Stimulated activated naive B cell treated with anti-CD40 and anti-IgM and Interleukin-4, amounts not matched to agents 10 μg/mL and 1 μg/mL and 100 μg/mL, for 72 hours (primary cell): ENCODE results near the gene PHACTR3.
A peak's percentile ranks its signal among the peaks of the same experiment; 100 is the strongest.
"Not testable (repeated sequence)": the region's sequence is repeated elsewhere in the genome, so short reads cannot be mapped to it uniquely, and the experiment has no call there.

Experiments
- ATAC-seq, 2 donors: fragments of 150-1000 bp; cut with Tn5 transposase; replicated peaks; 2 replicates each; pipeline ENCODE4 v1.10.0; 2021; ENCODE audit warnings: moderate library complexity in 1 of 2
- DNase-seq: peaks from one replicate; pipeline ENCODE4 v3.0.0; 2021
- H3K27ac Mint-ChIP-seq: one replicate; pipeline ENCODE4 v1.8.0; 2022; ENCODE audit warnings: mild to moderate bottlenecking, mixed read lengths
- H3K27me3 Mint-ChIP-seq, 2 donors: one replicate each; pipeline ENCODE4 v1.8.0; 2022; ENCODE audit warnings: mixed read lengths in 2 of 2
- H3K36me3 Mint-ChIP-seq, 2 donors: one replicate each; pipeline ENCODE4 v1.8.0; 2022; ENCODE audit warnings: mixed read lengths in 2 of 2, mild to moderate bottlenecking in 1 of 2
- H3K4me1 Mint-ChIP-seq, 2 donors: one replicate each; pipeline ENCODE4 v1.8.0; 2022; ENCODE audit warnings: mixed read lengths in 2 of 2, mild to moderate bottlenecking in 1 of 2
- H3K4me3 Mint-ChIP-seq, 2 donors: one replicate each; pipeline ENCODE4 v1.8.0; 2022; ENCODE audit warnings: mild to moderate bottlenecking in 2 of 2, mixed read lengths in 2 of 2, moderate library complexity in 1 of 2
- H3K9me3 Mint-ChIP-seq, 2 donors: one replicate each; pipeline ENCODE4 v1.8.0; 2022; ENCODE audit warnings: mixed read lengths in 2 of 2, mild to moderate bottlenecking in 1 of 2

Gene PHACTR3

DNA sequence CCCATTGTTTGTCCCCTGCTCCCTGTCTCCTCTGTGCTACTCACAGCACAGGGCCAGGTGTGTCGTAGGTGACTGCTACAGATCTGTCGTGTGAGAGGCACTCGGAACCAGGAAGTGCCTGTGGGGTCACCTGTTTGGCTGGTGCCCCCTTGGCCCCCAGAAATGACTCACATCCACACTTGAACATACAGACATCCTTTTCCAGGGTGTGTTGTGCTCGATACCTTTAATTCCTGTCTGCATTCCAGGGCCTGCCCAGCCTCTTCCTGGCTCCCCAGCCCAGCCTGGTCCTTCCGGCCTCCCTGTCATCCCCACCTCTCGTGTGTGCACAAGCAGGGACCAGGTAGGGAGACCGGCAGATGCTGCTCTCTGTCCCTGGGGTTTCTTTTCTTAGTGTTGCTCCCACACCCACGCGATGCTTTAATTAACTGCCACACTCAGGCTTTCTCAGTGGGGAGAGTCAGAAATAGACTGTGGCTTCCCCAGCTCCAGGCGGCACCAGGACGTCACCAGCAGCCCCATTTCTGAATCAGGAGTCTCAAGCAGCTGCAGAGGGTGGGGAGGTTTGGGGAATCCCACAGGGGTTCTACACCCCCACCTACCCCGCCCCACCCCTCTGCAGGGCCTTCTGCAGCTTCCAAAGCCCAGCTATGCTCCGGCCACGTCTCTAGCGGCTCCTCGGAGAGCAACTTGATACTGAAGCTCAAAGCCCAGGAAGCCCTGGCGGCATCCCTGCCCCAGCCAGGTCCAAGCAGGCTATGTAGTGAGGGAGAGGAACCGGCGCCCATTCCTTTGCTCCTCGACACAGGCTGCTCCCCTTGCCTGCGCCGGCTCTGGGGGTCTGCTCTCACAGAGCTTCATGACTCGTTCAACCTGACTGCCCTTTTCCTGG lies 226.9 kb downstream of the PHACTR3 start:
- Mint-ChIP-seq H3K27me3 (peaks cover 33 to 43% of the 10 kb centered on the region in 2 donors), H3K36me3 (no peaks in the 10 kb centered on the region), H3K9me3 (peaks cover 0 to 2% of the 10 kb centered on the region in 2 donors), H3K4me1 (peaks cover 0 to 4% of the 10 kb centered on the region in 2 donors), H3K27ac (no peak overlapping the region), H3K4me3 (no peak overlapping the region)
- DNase-seq (no peak), ATAC-seq (no peak)

DNA sequence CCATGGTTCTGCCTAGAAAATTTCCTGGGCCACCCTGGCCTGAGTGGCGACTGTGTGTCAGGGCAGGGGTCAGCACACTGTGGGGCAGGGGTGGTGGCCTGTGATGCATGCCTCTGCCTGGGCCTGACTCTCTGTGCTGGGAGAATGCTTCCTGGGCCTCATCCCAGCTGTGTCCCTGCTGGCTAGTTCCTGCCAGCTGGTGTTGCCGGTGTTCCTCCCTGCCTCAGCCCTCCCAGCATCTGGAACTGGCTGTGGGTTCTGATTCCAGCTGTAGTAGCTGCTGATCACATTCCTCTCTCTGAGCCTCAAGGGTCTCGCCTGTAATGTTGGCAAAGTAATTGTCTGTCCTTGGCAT lies 227.6 kb downstream of the PHACTR3 start:
- H3K4me3 Mint-ChIP-seq = no peak overlapping the region
- H3K27ac Mint-ChIP-seq = no peak overlapping the region
- ATAC-seq (no peak), DNase-seq (no peak)
- no peaks in the 10 kb centered on the region for H3K9me3 Mint-ChIP-seq
- no peaks in the 10 kb centered on the region for H3K36me3 Mint-ChIP-seq
- H3K4me1 Mint-ChIP-seq = peaks cover 0 to 4% of the 10 kb centered on the region in 2 donors
- H3K27me3 Mint-ChIP-seq = peaks cover 28 to 39% of the 10 kb centered on the region in 2 donors

DNA sequence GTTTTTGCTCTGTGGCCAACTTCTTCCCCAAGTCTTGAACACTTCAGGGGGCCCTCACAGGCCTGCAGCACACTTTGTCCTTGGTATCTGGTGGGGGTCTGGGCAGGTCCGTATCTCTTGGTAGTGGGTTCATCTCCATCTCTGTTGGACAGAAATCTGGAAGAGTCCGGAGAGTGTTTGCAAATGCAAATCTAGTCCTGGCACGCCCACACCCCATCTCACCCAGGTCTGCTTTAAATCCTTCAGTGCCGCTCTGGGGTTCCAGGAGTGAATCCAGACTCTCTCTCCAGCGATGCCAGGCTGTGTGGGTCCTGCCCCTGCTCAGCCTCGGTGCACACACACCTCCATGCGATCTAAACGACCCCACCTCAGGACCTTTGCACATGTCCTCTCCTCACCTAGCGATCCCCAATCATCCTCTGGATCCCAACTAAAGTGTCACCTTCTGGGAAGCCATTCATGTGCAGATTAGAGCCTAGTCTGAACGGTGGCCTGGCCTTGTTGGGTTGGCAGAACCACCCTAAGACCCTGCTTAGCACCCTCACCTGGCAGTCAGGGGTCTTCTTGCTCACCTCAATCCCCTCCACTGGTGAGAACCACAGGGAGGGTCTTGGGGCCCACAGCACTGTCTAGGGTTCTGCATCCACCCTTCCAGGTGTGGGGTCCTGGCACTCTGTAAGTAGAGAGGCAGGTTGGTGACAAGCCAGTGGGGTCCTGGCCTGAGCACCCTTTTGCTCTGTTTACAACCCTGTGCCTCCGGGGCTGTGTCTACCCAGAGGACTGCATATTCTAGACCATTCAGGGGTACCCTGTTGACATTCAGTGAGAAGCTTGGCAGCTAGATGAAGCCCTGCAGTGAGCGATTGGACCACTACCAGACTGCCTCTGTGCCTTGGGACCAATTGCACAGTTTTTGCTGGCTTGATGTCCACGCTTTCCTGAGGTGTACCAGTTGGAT lies 228.3 kb downstream of the PHACTR3 start:
- no peak overlapping the region for H3K27ac Mint-ChIP-seq
- peaks cover 0 to 4% of the 10 kb centered on the region in 2 donors for H3K4me1 Mint-ChIP-seq
- no peak for ATAC-seq
- no peak for DNase-seq
- H3K36me3 Mint-ChIP-seq = no peaks in the 10 kb centered on the region
- no peaks in the 10 kb centered on the region for H3K9me3 Mint-ChIP-seq
- H3K27me3 Mint-ChIP-seq = peaks cover 28 to 39% of the 10 kb centered on the region in 2 donors
- no peak overlapping the region for H3K4me3 Mint-ChIP-seq

DNA sequence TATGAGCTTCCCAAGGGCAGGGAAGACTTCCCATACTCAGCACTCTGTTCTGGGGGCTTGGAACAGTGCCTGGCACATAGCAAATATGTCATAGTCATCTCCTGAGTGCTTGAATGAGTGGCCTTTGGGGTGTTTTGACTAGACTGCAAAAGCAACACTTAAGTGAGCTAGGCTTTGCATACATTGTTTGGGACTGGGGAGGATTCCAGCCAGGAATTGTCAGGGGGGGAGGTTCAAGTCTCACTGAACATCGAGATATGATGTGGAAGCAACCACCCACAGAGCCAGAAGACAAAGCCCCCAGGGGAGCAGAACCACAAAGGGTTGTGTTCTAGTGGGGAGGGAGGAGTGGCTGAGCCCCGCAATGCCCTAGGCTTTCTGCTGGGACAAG lies 230.7 kb downstream of the PHACTR3 start:
- ATAC-seq (no peak), DNase-seq (no peak)
- Mint-ChIP-seq H3K36me3 (no peaks in the 10 kb centered on the region), H3K27me3 (peaks cover 21 to 38% of the 10 kb centered on the region in 2 donors), H3K4me1 (peaks cover 0 to 4% of the 10 kb centered on the region in 2 donors), H3K9me3 (no peaks in the 10 kb centered on the region), H3K27ac (no peak overlapping the region), H3K4me3 (no peak overlapping the region)

DNA sequence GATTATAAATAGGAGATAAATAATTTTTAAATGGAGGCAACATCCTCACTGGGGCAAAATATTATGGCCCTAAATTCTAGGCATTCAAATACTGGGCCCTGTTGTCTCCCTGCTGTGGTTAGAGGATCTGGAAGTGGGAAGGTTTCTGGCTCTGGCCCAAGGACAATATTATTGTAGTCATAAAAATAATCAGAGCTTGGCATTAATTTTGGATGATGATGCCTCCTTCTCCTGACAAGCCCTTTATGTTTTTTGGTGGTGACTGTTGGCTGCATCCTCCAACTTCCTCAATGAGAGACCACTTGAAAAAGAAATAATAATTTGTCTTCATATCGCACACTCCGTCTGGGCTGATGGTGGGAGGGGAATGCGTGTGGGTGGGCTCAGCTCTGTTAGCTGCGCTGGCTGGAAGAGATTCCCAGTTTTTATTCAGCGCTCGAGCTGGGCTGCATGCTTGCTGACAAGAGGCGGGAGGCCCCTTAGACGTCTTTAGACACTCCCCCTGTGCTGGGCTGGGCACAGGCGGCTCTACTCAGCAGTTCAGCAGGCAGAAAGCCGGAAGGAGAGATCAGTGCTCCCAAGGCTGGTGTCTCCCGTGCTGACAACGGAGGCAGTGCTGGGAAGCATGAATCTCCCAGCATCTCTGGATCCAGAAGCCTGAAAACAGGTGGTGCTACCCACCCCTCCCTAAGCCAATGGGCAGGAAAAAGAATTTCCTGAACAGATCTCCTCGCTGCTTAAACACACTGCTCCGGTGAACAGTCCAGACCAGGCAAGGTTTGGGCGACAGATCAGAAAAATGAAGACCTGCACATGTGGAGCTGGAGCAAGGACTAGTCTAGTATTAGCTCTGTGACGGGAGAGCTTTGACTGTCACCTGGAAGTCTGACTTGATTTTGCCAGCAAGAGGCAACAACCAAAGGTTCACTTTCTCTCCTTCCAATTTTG lies 231.4 kb downstream of the PHACTR3 start:
- H3K4me3 Mint-ChIP-seq = no peak overlapping the region
- no peaks in the 10 kb centered on the region for H3K9me3 Mint-ChIP-seq
- H3K27ac Mint-ChIP-seq = no peak overlapping the region
- peaks cover 21 to 35% of the 10 kb centered on the region in 2 donors for H3K27me3 Mint-ChIP-seq
- ATAC-seq = no peak
- H3K36me3 Mint-ChIP-seq = no peaks in the 10 kb centered on the region
- DNase-seq = no peak
- H3K4me1 Mint-ChIP-seq = peaks cover 0 to 4% of the 10 kb centered on the region in 2 donors

DNA sequence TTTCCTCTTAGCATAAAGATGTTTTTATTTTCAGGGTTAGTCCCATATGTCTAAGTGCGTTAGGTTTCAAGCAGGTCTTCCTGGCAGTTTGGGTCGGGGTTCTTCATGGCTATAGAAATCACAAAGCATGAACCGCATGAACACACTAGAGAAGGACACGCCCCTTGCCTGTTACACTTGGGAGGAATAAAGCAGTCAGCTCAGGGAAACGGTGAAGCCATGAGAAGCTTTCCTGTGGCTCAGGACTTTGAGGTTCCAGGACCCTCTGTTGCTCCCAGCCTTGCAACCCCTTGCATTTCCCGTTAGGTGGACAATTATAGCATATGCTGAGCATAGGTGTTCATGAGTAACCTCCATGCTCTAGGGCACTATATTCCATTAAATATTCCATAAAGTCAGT lies 232.4 kb downstream of the PHACTR3 start:
- no peak for DNase-seq
- H3K4me3 Mint-ChIP-seq = no peak overlapping the region
- H3K27me3 Mint-ChIP-seq = peaks cover 21 to 39% of the 10 kb centered on the region in 2 donors
- H3K36me3 Mint-ChIP-seq = no peaks in the 10 kb centered on the region
- H3K27ac Mint-ChIP-seq = no peak overlapping the region
- H3K4me1 Mint-ChIP-seq = peaks cover 0 to 4% of the 10 kb centered on the region in 2 donors
- no peaks in the 10 kb centered on the region for H3K9me3 Mint-ChIP-seq
- ATAC-seq = no peak

DNA sequence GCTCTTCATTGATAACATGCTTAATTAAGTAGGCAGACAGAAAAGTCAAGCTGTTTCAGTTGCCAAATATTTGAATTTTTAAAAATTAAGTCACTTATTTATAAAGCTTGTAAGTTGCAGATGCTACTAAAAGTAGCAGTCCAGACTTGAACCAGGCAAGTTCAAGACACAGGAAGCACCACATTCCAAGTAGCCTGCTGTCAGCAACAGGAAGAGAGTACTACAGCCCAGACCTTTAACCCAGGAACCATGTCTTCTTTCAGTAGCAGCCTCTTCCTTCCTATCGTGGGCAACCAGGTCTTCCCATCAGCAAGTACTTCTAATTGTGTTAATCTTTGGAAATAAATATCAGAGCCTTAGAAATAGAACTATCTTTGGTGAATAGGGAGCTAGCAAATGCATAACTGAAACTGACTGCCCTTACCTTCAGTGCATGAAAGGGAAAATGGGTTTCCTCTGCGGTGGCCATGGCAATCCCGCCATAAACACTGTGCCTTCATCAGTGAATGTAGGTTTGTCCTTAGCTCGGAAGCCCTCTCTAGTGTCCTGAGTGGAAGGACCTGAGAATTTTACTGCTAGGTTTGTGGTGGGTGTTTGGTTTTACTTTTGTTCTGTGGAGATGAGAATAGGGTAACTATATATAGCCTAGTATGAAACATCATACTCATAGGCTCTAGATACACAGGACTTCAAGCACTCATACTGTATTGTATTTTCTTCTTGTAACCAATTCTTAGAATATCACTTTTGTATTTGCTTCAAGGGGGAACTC lies 233.5 kb downstream of the PHACTR3 start:
- Mint-ChIP-seq H3K36me3 (no peaks in the 10 kb centered on the region), H3K9me3 (no peaks in the 10 kb centered on the region), H3K4me3 (no peak overlapping the region), H3K27ac (no peak overlapping the region), H3K27me3 (peaks cover 25 to 44% of the 10 kb centered on the region in 2 donors), H3K4me1 (peaks cover 0 to 4% of the 10 kb centered on the region in 2 donors)
- DNase-seq (no peak), ATAC-seq (no peak)

DNA sequence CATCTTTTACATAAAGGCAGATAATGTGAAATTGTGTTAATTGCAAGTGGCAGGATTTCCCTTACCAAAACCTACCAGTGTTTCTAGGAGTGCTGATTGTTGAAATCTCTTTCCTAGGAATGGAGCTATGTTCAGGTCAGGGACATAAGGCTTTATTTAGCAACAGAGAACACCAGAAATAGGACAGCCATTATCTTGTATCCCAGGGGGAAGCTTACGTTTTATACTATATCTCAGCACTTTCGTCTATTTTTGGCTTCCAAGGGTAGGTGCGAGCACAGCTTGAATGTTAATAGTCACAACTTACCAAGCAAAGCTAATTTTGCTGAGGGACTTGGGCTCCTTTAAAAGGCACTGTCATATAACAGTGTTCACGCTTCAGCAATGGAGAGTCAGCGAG lies 235.1 kb downstream of the PHACTR3 start:
- peaks cover 0 to 4% of the 10 kb centered on the region in 2 donors for H3K4me1 Mint-ChIP-seq
- H3K36me3 Mint-ChIP-seq = no peaks in the 10 kb centered on the region
- H3K9me3 Mint-ChIP-seq = no peaks in the 10 kb centered on the region
- H3K27me3 Mint-ChIP-seq = peaks cover 31 to 40% of the 10 kb centered on the region in 2 donors
- no peak overlapping the region for H3K4me3 Mint-ChIP-seq
- ATAC-seq = no peak
- DNase-seq = no peak
- H3K27ac Mint-ChIP-seq = no peak overlapping the region

DNA sequence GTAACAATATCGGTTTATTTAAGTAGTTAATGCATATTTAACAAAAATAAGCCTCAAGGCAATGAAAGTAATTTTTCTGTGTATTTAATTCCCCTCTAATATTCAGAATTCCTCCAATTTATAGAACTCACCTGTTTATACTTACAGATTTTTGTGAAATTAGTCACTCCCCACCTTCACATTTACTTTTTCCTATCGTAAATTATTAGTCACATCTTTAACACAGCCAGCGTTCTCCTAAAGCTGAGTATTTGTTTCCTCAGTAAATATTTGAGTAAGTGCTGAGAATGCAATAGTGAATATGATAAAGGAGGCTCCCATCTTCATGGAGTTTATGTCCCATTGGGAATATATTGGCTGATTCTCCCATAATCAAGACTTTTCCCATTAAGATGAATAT lies 241.1 kb downstream of the PHACTR3 start:
- no peaks in the 10 kb centered on the region for H3K4me1 Mint-ChIP-seq
- no peaks in the 10 kb centered on the region for H3K9me3 Mint-ChIP-seq
- no peak for DNase-seq
- H3K36me3 Mint-ChIP-seq = no peaks in the 10 kb centered on the region
- no peak overlapping the region for H3K4me3 Mint-ChIP-seq
- ATAC-seq = no peak
- peaks cover 18% of the 10 kb centered on the region in 2 donors for H3K27me3 Mint-ChIP-seq
- no peak overlapping the region for H3K27ac Mint-ChIP-seq

DNA sequence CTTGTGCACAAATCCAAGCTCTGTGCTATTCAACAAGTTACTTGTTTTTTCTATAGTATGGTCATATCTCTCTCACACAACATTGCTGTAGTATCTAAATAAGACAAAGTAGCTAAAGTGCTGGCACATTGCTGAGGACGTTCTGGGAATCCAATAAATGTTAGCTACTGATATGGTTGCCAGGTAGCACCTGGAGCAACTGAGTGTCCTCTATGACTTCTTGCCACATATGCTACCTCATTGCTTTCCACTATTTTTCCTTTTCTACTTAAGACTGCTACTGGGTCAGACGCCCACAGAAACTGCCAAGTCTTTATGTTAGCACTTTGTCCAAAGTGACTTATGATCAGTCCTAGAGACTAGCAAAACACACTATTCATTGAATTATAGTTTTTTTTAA lies 243.8 kb downstream of the PHACTR3 start:
- Mint-ChIP-seq H3K27me3 (peaks cover 9 to 10% of the 10 kb centered on the region in 2 donors), H3K36me3 (no peaks in the 10 kb centered on the region), H3K4me3 (no peak overlapping the region), H3K4me1 (no peaks in the 10 kb centered on the region), H3K9me3 (no peaks in the 10 kb centered on the region), H3K27ac (no peak overlapping the region)
- DNase-seq (no peak), ATAC-seq (no peak)

DNA sequence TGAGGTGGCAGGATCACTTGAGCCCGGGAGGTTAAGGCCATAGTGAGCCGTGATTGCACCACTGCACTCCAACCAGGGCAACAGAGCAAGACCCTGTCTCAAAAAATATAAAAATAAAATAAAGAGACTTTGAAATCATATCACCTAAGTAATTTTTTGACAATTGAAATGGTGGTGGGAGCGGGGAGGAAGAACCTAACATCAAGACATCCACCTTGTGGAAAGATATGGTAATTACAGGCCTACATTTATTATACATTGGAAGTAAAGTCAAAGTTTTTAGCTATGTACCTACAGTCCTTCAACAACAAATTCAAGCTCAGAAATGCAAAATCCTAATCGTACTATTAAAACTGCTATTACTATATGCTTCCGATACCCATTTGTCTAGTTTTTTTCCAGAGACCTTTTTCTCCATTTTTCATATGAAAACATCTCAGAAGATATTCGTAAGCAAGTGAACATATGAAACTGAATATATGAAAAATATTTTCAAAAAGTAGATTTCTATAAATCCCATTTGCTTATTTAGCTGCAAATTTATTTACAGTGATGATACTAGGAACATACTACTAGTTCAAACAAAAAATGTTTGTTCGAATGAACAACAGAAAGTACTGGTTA lies 245.8 kb downstream of the PHACTR3 start:
- Mint-ChIP-seq H3K4me1 (no peaks in the 10 kb centered on the region), H3K36me3 (no peaks in the 10 kb centered on the region), H3K9me3 (no peaks in the 10 kb centered on the region), H3K4me3 (no peak overlapping the region), H3K27me3 (peaks cover 0 to 4% of the 10 kb centered on the region in 2 donors), H3K27ac (no peak overlapping the region)
- DNase-seq = no peak
- ATAC-seq = peak in 1 of 2 donors; percentile 50

DNA sequence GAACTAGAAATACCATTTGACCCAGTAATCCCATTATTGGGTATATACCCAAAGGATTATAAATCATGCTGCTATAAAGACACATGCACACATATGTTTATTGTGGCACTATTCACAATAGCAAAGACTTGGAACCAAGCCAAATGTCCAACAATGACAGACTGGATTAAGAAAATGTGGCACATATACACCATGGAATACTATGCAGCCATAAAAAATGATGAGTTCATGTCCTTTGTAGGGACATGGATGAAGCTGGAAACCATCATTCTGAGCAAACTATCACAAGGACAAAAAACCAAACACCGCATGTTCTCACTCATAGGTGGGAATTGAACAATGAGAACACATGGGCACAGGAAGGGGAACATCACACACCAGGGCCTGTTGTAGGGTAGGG lies 252.2 kb downstream of the PHACTR3 start:
- not testable (repeated sequence) for H3K36me3 Mint-ChIP-seq, H3K4me1 Mint-ChIP-seq, ATAC-seq, H3K4me3 Mint-ChIP-seq, DNase-seq, H3K9me3 Mint-ChIP-seq, H3K27me3 Mint-ChIP-seq, H3K27ac Mint-ChIP-seq

DNA sequence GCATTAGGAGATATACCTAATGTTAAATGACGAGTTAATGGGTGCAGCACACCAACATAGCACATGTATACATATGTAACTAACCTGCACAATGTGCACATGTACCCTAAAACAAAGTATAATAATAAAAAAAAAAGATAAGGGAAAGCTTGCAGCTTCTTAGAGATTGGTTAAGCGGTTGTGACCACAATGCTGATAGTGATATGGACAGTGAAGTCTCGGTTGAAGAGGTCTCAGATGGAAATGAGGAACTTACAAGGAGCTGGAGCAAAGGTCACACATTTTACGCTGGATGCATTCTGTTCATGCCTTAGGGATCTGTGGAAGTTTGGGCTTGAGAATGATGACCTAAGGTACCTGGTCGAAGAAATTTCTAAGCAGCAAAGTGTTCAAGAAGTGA lies 252.6 kb downstream of the PHACTR3 start:
- ATAC-seq, H3K36me3 Mint-ChIP-seq, H3K9me3 Mint-ChIP-seq, H3K27ac Mint-ChIP-seq, H3K4me1 Mint-ChIP-seq, DNase-seq, H3K4me3 Mint-ChIP-seq: not testable (repeated sequence)
- peaks cover 6 to 13% of the 10 kb centered on the region in 2 donors for H3K27me3 Mint-ChIP-seq
